ENCODE data around the gene MYOM1. TPM values are rescaled to one million over a fixed set of nuclear protein-coding genes. Genes with fewer than 3 reads are reported as not detected.

Gene MYOM1
- total RNA-seq, 4 donors from 2014 or later, result 3.1 to 15.8 (median 9.0) TPM

GRCh38 chr18:3152294-3152693 lies 67.5 kb downstream of the MYOM1 start:
- no peak for DNase-seq
- no peak for TF ChIP-seq POLR2A (IDR thresholded peaks at IDR 0.05)
- TF ChIP-seq CTCF (IDR thresholded peaks at IDR 0.05), result no peak
- Histone ChIP-seq H3K27me3 (no peaks in the 10 kb centered on the region), H3K4me3 (no peak overlapping the region), H3K4me1 (no peaks in the 10 kb centered on the region), H3K27ac (no peak overlapping the region), H3K36me3 (no peaks in the 10 kb centered on the region), H3K9me3 (no peaks in the 10 kb centered on the region)
- intact Hi-C loops (cut with DNase I; ENCODE audit: low total_unique reads), result no loop called here

- Histone ChIP-seq H3K27me3 (no peaks in the 10 kb centered on the region), H3K36me3 (no peaks in the 10 kb centered on the region), H3K4me3 (no peak overlapping the region), H3K9me3 (no peaks in the 10 kb centered on the region), H3K4me1 (no peaks in the 10 kb centered on the region), H3K27ac (no peak overlapping the region)
- TF ChIP-seq CTCF (IDR thresholded peaks at IDR 0.05), result peak; percentile 58 to 65 (median 60)
- TF ChIP-seq POLR2A (IDR thresholded peaks at IDR 0.05), result no peak
- DNase-seq, result no peak
- intact Hi-C loops (cut with DNase I; ENCODE audit: low total_unique reads), result no loop called here
Measured at GRCh38 chr18:3151399-3152264, 68.1 kb downstream of the MYOM1 start.

DNA sequence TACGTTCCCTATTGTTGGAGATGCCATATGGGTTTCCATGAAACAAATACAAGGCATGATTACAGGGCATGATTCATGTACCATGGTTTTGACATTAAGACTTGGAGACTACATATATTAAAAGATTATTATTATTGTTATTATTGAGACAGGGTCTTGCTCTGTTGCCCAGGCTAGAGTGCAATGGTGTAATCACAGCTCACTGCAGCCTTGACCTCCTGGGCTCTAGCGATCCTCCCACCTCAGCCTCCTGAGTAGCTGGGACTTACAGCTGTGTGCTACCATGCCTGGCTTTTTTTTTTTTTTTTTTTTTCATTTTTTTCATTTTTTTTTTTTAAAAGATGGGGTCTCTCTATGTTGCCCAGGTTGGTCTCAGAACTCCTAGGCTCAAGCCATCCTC lies 69.1 kb downstream of the MYOM1 start:
- no peak for DNase-seq
- TF ChIP-seq CTCF (IDR thresholded peaks at IDR 0.05), result no peak
- TF ChIP-seq POLR2A (IDR thresholded peaks at IDR 0.05), result no peak
- Histone ChIP-seq H3K9me3 (no peaks in the 10 kb centered on the region), H3K27me3 (no peaks in the 10 kb centered on the region), H3K4me1 (no peaks in the 10 kb centered on the region), H3K36me3 (no peaks in the 10 kb centered on the region), H3K4me3 (no peak overlapping the region), H3K27ac (no peak overlapping the region)
- intact Hi-C loops (cut with DNase I; ENCODE audit: low total_unique reads), result no loop called here

DNA sequence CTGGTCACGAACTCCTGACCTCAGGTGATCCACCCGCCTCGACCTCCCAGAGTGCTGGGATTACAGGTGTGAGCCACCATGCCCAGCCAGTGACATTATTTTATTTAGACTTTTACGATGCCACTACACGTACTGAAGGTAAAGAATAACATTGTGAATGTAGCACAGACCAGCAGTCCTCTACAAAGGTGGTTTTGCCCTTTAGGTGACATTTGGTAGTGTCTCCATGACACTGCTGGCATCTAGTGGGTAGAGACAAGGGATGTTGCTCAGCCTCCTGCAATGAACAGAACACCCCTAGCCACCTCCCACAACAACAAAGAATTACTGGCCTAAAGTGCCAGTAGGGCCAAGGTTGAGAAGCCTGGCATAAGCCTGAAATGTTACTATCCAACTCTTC lies 69.5 kb downstream of the MYOM1 start:
- Histone ChIP-seq H3K27ac (no peak overlapping the region), H3K27me3 (no peaks in the 10 kb centered on the region), H3K4me1 (no peaks in the 10 kb centered on the region), H3K36me3 (no peaks in the 10 kb centered on the region), H3K4me3 (no peak overlapping the region), H3K9me3 (no peaks in the 10 kb centered on the region)
- TF ChIP-seq CTCF (IDR thresholded peaks at IDR 0.05), result no peak
- DNase-seq, result no peak
- intact Hi-C loops (cut with DNase I; ENCODE audit: low total_unique reads), result no loop called here

GRCh38 chr18:3148930-3149535 lies 70.7 kb downstream of the MYOM1 start:
- no peak overlapping the region for H3K4me3 ChIP-seq
- TF ChIP-seq CTCF (IDR thresholded peaks at IDR 0.05), result no peak
- no peak for TF ChIP-seq POLR2A (IDR thresholded peaks at IDR 0.05)
- DNase-seq, result no peak
- H3K4me1 ChIP-seq, result no peaks in the 10 kb centered on the region
- no peak overlapping the region for H3K27ac ChIP-seq
- intact Hi-C loops (cut with DNase I; ENCODE audit: low total_unique reads), result no loop called here
- H3K9me3 ChIP-seq, result no peaks in the 10 kb centered on the region
- H3K27me3 ChIP-seq, result no peaks in the 10 kb centered on the region
- H3K36me3 ChIP-seq, result no peaks in the 10 kb centered on the region

All from uterus (tissue), 4 donors.